ENCODE results near the gene TJP3.

Gene TJP3

GRCh38 chr19:3784607-3785450 lies 76.6 kb downstream of the TJP3 start:
- no peak for DNase-seq (ENCODE audit: low spot score)

- DNase-seq (ENCODE audit: low spot score): no peak
Observed at GRCh38 chr19:3785451-3785937, 77.3 kb downstream of the TJP3 start.

GRCh38 chr19:3785938-3786824 lies 78.0 kb downstream of the TJP3 start, which contains the start of gene MATK:
Gene MATK (minus strand): TSS chr19:3786381. CDS start chr19:3785135, 1,246 bp downstream.
- DNase-seq (ENCODE audit: low spot score): no peak

- DNase-seq (ENCODE audit: low spot score): no peak
Observed at GRCh38 chr19:3788996-3789778, 81.0 kb downstream of the TJP3 start.

- DNase-seq (ENCODE audit: low spot score): no peak
Observed at GRCh38 chr19:3790209-3790734, 82.1 kb downstream of the TJP3 start.

GRCh38 chr19:3790941-3791340 lies 82.8 kb downstream of the TJP3 start:
- no peak for DNase-seq (ENCODE audit: low spot score)

GRCh38 chr19:3792114-3792513 lies 83.9 kb downstream of the TJP3 start:
- DNase-seq (ENCODE audit: low spot score): no peak

GRCh38 chr19:3793799-3794198 lies 85.6 kb downstream of the TJP3 start:
- DNase-seq (ENCODE audit: low spot score): no peak

GRCh38 chr19:3796358-3796757 lies 88.2 kb downstream of the TJP3 start:
- DNase-seq (ENCODE audit: low spot score): no peak

GRCh38 chr19:3798137-3798536 lies 90.0 kb downstream of the TJP3 start:
- DNase-seq (ENCODE audit: low spot score): no peak
